ENCODE data around the gene KRTAP12-1. TPM values are rescaled to one million over a fixed set of nuclear protein-coding genes. Genes with fewer than 3 reads are reported as not detected.
"Not testable (repeated sequence)": the region's sequence is repeated elsewhere in the genome, so short reads cannot be mapped to it uniquely, and the experiment has no call there.

KRTAP12-1 gene
- total RNA-seq, 2 experiments from 2014 or later: not detected

GRCh38 chr21:44701023-44701400 is 19.0 kb upstream of the KRTAP12-1 start:
- ChIA-PET CTCF (no interaction called here), POLR2A (no interaction called here)

- POLR2A ChIA-PET: no interaction called here
- CTCF ChIA-PET: no interaction called here
Observed at GRCh38 chr21:44700101-44701022, 18.4 kb upstream of the KRTAP12-1 start.

- CTCF ChIA-PET: no interaction called here
- POLR2A ChIA-PET: no interaction called here
Observed at GRCh38 chr21:44699502-44700001, 17.6 kb upstream of the KRTAP12-1 start.

DNA sequence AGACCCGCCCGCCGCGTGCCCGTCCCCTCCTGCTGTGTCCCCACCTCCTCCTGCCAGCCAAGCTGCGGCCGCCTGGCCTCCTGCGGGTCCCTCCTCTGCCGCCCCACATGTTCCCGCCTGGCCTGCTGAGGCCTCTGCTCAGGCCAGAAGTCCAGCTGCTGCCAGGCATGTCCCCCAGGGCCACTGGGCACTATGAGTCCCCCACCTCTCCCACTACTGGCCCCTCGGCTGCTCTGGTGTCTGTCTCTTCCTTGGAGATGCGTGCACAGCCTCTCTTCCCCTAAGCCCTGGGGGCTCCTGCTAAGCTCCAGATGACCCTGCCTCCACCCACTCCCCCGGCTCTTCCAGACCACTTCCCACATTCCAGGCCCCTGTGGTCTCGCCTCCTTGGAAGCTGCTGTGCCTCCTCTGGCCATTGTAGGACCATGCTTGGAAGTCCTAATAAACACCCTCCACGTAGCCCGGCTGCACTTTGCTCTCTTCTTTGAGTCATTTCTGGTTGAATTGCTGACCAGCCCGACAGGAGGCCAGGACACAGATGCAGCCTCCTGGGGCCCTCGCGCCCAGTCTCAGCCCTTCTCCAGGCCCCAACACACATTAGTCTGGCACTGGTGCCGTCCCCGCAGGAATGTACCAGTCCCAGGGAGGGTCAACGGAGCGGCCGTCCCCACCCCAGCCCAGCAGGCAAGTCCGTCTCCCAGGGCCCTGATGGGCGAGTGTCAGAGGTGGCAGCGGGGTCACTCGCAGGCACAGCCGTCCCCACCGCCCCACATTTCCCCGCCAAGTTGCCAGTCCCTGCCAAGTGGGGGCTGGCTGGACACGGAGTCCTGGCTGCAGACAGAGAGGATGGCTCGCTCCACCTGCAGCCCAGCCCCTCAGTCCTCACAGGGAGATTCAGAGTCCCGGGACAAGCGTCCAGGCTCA is 16.1 kb upstream of the KRTAP12-1 start:
- CTCF ChIA-PET: no interaction called here
- POLR2A ChIA-PET: no interaction called here

DNA sequence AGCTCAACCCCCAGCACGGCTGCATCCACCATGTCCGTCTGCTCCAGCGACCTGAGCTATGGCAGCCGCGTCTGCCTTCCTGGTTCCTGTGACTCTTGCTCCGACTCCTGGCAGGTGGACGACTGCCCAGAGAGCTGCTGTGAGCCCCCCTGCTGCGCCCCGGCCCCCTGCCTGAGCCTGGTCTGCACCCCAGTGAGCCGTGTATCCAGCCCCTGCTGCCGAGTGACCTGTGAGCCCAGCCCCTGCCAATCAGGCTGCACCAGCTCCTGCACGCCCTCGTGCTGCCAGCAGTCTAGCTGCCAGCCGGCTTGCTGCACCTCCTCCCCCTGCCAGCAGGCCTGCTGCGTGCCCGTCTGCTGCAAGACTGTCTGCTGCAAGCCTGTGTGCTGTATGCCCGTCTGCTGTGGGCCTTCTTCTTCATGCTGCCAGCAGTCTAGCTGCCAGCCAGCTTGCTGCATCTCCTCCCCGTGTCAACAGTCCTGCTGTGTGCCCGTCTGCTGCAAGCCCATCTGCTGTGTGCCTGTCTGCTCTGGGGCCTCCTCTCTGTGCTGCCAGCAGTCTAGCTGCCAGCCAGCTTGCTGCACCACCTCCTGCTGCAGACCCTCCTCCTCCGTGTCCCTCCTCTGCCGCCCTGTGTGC is 15.3 kb upstream of the KRTAP12-1 start, which contains the start of gene KRTAP10-12:
KRTAP10-12 (plus strand) TSS at position 1 of the 639 bp plus-strand sequence; CDS start at position 31, 30 bp downstream.
- CTCF ChIA-PET, POLR2A ChIA-PET: not testable (repeated sequence)

DNA sequence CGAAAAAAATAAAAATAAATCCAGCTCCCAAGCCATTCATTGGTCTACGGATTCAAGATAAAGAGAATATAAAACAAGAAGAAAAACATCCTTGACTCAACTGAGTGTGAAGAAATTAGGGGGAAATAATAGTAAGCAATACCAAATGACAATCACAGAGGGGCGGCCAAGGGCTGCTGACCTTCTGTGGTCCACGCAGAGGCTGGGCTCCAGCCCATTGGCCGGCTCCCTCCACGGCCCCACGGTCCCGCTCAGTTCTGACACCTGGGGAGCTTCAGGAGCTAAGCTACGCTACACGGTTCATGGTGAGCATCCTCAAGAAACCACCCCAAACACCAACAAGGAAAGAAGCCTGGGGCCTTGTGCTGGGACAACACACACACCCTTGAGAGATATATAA is 14.6 kb upstream of the KRTAP12-1 start:
- ChIA-PET POLR2A (no interaction called here), CTCF (no interaction called here)

- ChIA-PET POLR2A (no interaction called here), CTCF (no interaction called here)
Observed at GRCh38 chr21:44695641-44696040, 13.7 kb upstream of the KRTAP12-1 start.

- ChIA-PET CTCF (no interaction called here), POLR2A (no interaction called here)
Observed at GRCh38 chr21:44695184-44695583, 13.2 kb upstream of the KRTAP12-1 start.

DNA sequence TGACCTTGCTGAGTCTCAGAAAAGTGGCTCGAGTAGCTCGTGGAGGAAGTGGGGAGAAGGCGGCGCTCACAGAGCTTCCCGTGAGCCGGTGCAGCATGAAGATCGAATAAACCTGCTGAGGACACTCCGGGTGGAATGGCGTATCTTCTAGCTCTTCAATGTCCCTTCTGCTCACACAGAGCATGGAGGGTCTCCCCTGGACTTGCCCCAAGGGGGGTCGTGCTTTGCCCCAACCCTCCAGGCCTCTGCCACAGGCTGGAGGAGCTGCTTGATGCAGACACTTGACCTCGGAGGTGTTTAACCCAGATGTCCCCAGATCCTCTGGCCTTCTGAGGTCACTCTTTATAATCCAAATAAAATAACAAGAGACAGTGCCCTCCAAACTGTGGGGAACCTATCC is 12.8 kb upstream of the KRTAP12-1 start:
- POLR2A ChIA-PET: no interaction called here
- CTCF ChIA-PET: no interaction called here

GRCh38 chr21:44692798-44693512 is 11.0 kb upstream of the KRTAP12-1 start:
- POLR2A ChIA-PET: no interaction called here

DNA sequence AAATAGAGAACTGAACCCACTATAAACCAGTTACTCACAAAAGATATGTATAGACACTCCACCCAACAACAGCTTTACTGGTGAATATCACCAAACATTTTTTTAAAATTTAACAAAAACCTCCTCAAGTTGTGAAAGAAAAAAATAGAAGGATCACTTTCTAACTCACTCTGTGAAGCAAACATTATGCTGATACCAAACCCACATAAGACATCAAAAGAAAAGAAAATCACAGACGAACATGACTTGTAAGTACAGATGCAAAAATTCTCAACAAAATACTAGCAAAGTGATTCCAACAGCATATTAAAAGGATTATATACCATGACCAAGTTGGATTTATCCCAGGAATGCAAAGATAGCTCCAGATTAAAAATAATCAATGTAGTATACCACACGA is 9.7 kb upstream of the KRTAP12-1 start:
- ChIA-PET POLR2A (no interaction called here), CTCF (no interaction called here)

More at GRCh38 chr21:44692798-44693512, 11.0 kb upstream of the KRTAP12-1 start:
- CTCF ChIA-PET: no interaction called here

DNA sequence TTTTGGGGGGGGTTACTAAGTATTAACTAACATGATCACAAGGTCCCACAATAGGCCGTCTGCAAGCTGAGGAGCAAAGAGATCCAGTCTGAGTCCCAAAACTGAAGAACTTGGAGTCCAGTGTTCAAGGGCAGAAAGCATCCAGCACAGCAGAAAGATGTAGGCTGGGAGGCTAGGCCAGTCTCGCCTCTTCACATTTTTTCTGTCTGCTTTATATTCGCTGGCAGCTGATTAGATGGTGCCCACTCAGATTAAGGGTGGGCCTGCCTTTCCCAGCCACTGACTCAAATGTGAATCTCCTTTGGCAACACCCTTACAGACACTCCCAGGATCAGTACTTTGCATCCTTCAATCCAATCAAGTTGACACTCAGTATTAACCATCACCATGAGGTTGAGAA is 7.8 kb upstream of the KRTAP12-1 start:
- POLR2A ChIA-PET, CTCF ChIA-PET: not testable (repeated sequence)

DNA sequence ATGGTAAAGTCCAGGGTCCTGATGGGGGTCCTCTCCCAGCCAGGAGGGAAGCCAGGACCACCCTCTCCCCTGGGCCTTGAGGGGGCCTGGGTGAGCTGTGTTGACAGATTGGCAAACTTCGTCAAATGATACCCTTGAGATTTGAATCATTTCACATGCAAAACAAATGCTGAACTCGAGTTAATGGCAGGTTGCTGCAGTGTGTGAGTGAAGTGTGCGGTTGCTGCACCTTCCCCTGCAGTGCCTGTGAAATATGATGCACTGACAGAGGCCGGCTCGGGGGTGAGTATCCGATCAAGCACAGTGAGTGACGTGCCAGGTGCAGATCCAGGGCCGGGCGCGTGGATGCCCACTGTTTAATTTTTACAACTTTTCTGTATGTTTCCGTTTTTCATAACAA is 5.7 kb upstream of the KRTAP12-1 start:
- ChIA-PET CTCF (no interaction called here), POLR2A (no interaction called here)

- CTCF ChIA-PET: no interaction called here
- POLR2A ChIA-PET: no interaction called here
Observed at GRCh38 chr21:44686843-44687561, 5.0 kb upstream of the KRTAP12-1 start.

DNA sequence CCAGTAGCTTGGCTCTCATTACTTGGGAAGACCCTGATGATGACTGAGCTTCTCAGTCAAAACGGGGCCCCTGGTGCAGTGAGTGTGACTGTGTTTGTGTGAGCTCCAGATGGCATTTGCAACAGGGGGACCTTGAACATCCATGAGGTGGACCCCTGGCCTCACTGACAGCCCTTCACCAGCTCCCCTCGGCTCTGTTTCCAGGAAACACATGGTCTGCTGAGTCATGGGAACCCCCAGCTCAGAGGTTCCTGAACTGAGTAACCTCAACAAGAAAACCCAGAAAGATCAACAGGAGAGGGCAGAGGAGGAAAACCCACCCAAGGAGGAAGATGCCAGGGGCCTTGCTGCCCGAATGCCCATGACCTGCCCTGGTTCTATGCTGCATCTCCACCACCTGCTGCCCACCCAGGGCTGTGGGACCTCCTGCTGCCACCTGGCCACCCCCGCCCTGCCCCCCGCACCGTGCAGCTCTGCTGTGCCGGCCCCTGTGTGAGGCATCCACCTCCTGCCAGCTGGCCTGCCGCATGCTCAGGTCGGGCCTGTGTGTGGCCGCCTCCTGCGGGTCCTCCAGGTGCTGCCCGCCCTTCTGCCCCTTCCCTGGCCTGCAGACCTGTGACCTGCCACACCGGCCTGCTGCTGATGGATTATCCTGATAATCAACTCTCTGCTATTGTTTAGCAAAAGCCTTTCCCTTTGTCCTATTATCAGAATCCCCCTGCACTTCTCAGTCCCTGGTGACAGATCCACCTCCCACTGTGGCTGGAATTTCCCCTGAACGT is 4.2 kb upstream of the KRTAP12-1 start:
- ChIA-PET POLR2A (no interaction called here), CTCF (no interaction called here)

- POLR2A ChIA-PET, CTCF ChIA-PET: not testable (repeated sequence)
Observed at GRCh38 chr21:44685050-44685449, 3.1 kb upstream of the KRTAP12-1 start.

- CTCF ChIA-PET: no interaction called here
- POLR2A ChIA-PET: no interaction called here
Observed at GRCh38 chr21:44684483-44684882, 2.5 kb upstream of the KRTAP12-1 start.

- ChIA-PET POLR2A (no interaction called here), CTCF (no interaction called here)
Observed at GRCh38 chr21:44684077-44684476, 2.1 kb upstream of the KRTAP12-1 start.

Data from activated CD8-positive, alpha-beta memory T cell treated with anti-CD3 and anti-CD28 coated beads for 36 hours (primary cell).